NCI-H2107 (cell line): ENCODE results near the gene PRSS56.
"Not testable (repeated sequence)": the region's sequence is repeated elsewhere in the genome, so short reads cannot be mapped to it uniquely, and the experiment has no call there.

Experiments used
- DNase-seq: peaks from one replicate; lab custom pipeline; 2025; lab: John Stamatoyannopoulos, UW

PRSS56 gene

GRCh38 chr2:232525791-232526371, 5.7 kb downstream of the PRSS56 start, which contains the start of gene CHRND:
CHRND (plus strand) TSS chr2:232526160; CDS start chr2:232526216, 56 bp downstream.
- no peak for DNase-seq

- no peak for DNase-seq
These were observed 6.3 kb downstream of the PRSS56 start for GRCh38 chr2:232526372-232526941.

GRCh38 chr2:232527905-232528470, 7.8 kb downstream of the PRSS56 start:
- DNase-seq = no peak

- no peak for DNase-seq
These were observed 8.7 kb downstream of the PRSS56 start for GRCh38 chr2:232528746-232529460.

GRCh38 chr2:232529806-232530547, 9.8 kb downstream of the PRSS56 start:
- DNase-seq = no peak

- DNase-seq = no peak
These were observed 10.6 kb downstream of the PRSS56 start for GRCh38 chr2:232530626-232531260.

- DNase-seq = no peak
These were observed 12.2 kb downstream of the PRSS56 start for GRCh38 chr2:232532419-232532818.

GRCh38 chr2:232532821-232533220, 12.6 kb downstream of the PRSS56 start:
- not testable (repeated sequence) for DNase-seq

GRCh38 chr2:232533944-232534710, 13.9 kb downstream of the PRSS56 start:
- DNase-seq = no peak

GRCh38 chr2:232534940-232535651, 14.9 kb downstream of the PRSS56 start:
- DNase-seq = no peak

- DNase-seq = no peak
These were observed 15.8 kb downstream of the PRSS56 start for GRCh38 chr2:232535761-232536530.

GRCh38 chr2:232537079-232537478, 16.9 kb downstream of the PRSS56 start:
- no peak for DNase-seq

GRCh38 chr2:232537499-232537898, 17.3 kb downstream of the PRSS56 start:
- no peak for DNase-seq

- no peak for DNase-seq
These were observed 18.5 kb downstream of the PRSS56 start for GRCh38 chr2:232538671-232539070.

- DNase-seq = no peak
These were observed 19.4 kb downstream of the PRSS56 start, which contains the start of gene CHRNG for GRCh38 chr2:232539298-232540231. CHRNG (plus strand) TSS chr2:232539692; CDS start chr2:232539748, 56 bp downstream.

- DNase-seq = no peak
These were observed 20.4 kb downstream of the PRSS56 start for GRCh38 chr2:232540441-232541041.

GRCh38 chr2:232541195-232541960, 21.2 kb downstream of the PRSS56 start:
- DNase-seq = no peak
